ENCODE measurements around the gene HNRNPH2. TPM values are rescaled to one million over a fixed set of nuclear protein-coding genes. Genes with fewer than 3 reads are reported as not detected.

Gene HNRNPH2
- total and polyA plus RNA-seq, 7 donors = 43.7 to 101 (median 62.8) TPM

DNA sequence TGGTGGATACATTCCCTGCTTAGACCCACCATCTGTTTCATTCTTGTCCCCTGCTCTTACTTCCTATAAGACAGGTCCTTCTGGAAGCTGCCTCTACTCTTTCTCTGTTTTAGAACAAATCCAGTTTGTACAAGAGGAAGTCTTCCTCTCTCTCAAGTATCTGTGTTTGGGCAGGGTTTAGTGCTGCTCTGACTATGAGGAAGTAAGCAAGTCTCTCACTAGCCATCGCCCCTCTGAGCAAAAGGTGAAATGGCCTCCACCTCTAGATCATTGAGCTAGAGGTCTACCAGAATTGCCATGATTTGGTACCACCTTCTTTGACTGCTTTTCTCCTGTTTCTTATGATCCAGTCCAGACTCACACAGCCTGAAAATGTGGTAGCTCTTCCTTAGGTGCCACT is 30.5 kb upstream of the HNRNPH2 start:
- H3K4me1 ChIP-seq = no peaks in the 10 kb centered on the region
- intact Hi-C loops (cut with DNase I) = no loop called here
- no peak overlapping the region for H3K4me3 ChIP-seq
- WGBS, 3 donors = 68 to 94% (median 74%) methylated on average over 1 of the region's 1 CpG
- ATAC-seq (no peak), DNase-seq (no peak)
- no peak overlapping the region for H3K27ac ChIP-seq
- TF ChIP-seq, protein P1, sequence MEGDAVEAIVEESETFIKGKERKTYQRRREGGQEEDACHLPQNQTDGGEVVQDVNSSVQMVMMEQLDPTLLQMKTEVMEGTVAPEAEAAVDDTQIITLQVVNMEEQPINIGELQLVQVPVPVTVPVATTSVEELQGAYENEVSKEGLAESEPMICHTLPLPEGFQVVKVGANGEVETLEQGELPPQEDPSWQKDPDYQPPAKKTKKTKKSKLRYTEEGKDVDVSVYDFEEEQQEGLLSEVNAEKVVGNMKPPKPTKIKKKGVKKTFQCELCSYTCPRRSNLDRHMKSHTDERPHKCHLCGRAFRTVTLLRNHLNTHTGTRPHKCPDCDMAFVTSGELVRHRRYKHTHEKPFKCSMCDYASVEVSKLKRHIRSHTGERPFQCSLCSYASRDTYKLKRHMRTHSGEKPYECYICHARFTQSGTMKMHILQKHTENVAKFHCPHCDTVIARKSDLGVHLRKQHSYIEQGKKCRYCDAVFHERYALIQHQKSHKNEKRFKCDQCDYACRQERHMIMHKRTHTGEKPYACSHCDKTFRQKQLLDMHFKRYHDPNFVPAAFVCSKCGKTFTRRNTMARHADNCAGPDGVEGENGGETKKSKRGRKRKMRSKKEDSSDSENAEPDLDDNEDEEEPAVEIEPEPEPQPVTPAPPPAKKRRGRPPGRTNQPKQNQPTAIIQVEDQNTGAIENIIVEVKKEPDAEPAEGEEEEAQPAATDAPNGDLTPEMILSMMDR (IDR thresholded peaks at IDR 0.05) = no peak
- H3K9me3 ChIP-seq = no peaks in the 10 kb centered on the region
- peaks cover 0 to 4% (median 0%) of the 10 kb centered on the region in 3 donors for H3K27me3 ChIP-seq (ENCODE audit: insufficient read depth in 3 of 3, low read length in 2 of 3)
- no peaks in the 10 kb centered on the region for H3K36me3 ChIP-seq (ENCODE audit: insufficient read depth in 1 of 2, low read depth in 1 of 2)

GRCh38 chrX:101383679-101384205 is 24.3 kb upstream of the HNRNPH2 start:
- Histone ChIP-seq H3K27me3 (ENCODE audit: insufficient read depth in 3 of 3, low read length in 2 of 3) (no peaks in the 10 kb centered on the region), H3K36me3 (ENCODE audit: insufficient read depth in 1 of 2, low read depth in 1 of 2) (no peaks in the 10 kb centered on the region), H3K4me3 (no peak overlapping the region), H3K27ac (no peak overlapping the region), H3K9me3 (no peaks in the 10 kb centered on the region), H3K4me1 (no peaks in the 10 kb centered on the region)
- intact Hi-C loops (cut with DNase I) = no loop called here
- 54 to 63% (median 58%) methylated on average over 4 of the region's 4 CpGs for WGBS, 3 donors
- TF ChIP-seq, protein P1 (IDR thresholded peaks at IDR 0.05) = no peak
- no peak for DNase-seq
- ATAC-seq = no peak

DNA sequence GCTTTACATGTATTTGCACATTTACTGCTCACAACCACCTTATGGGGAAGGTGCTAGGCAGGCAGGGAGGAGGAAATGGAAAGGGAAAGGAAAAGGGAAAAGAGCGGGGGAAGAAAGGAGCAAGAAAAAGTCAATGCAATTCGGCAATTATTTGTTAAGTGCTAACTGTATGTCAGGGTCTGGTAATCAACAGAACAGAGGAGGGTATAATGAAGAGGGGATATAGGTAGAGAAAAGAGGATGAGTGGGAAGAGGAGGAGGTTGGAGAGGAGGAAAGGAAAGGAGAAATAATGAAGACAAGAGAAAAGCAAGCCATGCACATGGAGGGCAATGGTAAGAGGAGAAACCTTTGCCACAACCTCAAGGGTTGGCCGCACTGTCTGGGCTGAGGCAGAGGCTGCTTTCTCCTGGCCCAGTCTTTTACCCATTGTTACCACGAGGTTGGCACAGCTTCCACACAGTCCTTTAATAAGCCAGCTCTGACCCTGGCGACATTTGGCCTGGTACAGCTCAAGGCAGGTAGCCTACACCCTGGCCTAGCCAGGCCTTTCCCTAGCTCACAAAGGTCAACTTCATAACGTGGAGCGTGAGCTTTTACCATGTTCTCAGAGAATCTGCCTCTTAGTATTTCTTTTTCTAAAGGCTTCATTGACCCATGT is 22.9 kb upstream of the HNRNPH2 start:
- ATAC-seq (no peak), DNase-seq (no peak)
- intact Hi-C loops (cut with DNase I) = no loop called here
- 70 to 88% (median 85%) methylated on average over 6 to 7 of the region's 7 CpGs for WGBS, 3 donors
- Histone ChIP-seq H3K27ac (no peak overlapping the region), H3K4me3 (no peak overlapping the region), H3K9me3 (no peaks in the 10 kb centered on the region), H3K27me3 (ENCODE audit: insufficient read depth in 3 of 3, low read length in 2 of 3) (no peaks in the 10 kb centered on the region), H3K4me1 (no peaks in the 10 kb centered on the region), H3K36me3 (ENCODE audit: insufficient read depth in 1 of 2, low read depth in 1 of 2) (no peaks in the 10 kb centered on the region)
- TF ChIP-seq, protein P1 (IDR thresholded peaks at IDR 0.05) = no peak

- Histone ChIP-seq H3K4me3 (no peak within 1 kb of the TSS), H3K27ac (no peak within 1 kb of the TSS)
- WGBS, 3 donors = 70 to 81% (median 79%) methylated on average over 9 of the region's 9 CpGs
These were observed 22.1 kb upstream of the HNRNPH2 start, which contains the start of gene BTK for GRCh38 chrX:101385795-101386541. Gene BTK, minus strand, starts transcription at chrX:101386191. Its CDS starts 10,907 bp downstream, at chrX:101375284.

More at GRCh38 chrX:101385795-101386541, 22.1 kb upstream of the HNRNPH2 start, which contains the start of gene BTK:
- ATAC-seq (no peak), DNase-seq (no peak)
- no peaks in the 10 kb centered on the region for H3K4me1 ChIP-seq
- TF ChIP-seq, protein P1 (IDR thresholded peaks at IDR 0.05) = no peak
- intact Hi-C loops (cut with DNase I) = no loop called here
- H3K9me3 ChIP-seq = no peaks in the 10 kb centered on the region
- H3K36me3 ChIP-seq (ENCODE audit: insufficient read depth in 1 of 2, low read depth in 1 of 2) = no peaks in the 10 kb centered on the region
- H3K27me3 ChIP-seq (ENCODE audit: insufficient read depth in 3 of 3, low read length in 2 of 3) = no peaks in the 10 kb centered on the region
